GM19468 (cell line): Measurements from ENCODE around the gene SMC3.
"Not testable (repeated sequence)": the region's sequence is repeated elsewhere in the genome, so short reads cannot be mapped to it uniquely, and the experiment has no call there.

Experiments used
- ATAC-seq: cut with Tn5 transposase; IDR thresholded peaks from one replicate; pipeline ENCODE4 v1.9.1; 2021; ENCODE audit warnings: mild to moderate bottlenecking, moderate library complexity, moderate number of reproducible peaks; ENCODE audit not compliant: unreplicated experiment; ENCODE audit errors: extremely low read depth

Gene SMC3

GRCh38 chr10:110567201-110568054 lies at the start of gene SMC3:
SMC3 (plus strand) TSS chr10:110567695; CDS start chr10:110567817, 122 bp downstream.
- peak; percentile 72 for ATAC-seq

GRCh38 chr10:110522365-110522988 lies 45.0 kb upstream of the SMC3 start:
- ATAC-seq, result no peak

- ATAC-seq, result no peak
Measured at GRCh38 chr10:110523736-110524135, 43.8 kb upstream of the SMC3 start.

GRCh38 chr10:110524179-110524858 lies 43.2 kb upstream of the SMC3 start:
- no peak for ATAC-seq

GRCh38 chr10:110524859-110525232 lies 42.6 kb upstream of the SMC3 start:
- ATAC-seq, result no peak

- no peak for ATAC-seq
Measured at GRCh38 chr10:110525349-110526260, 41.9 kb upstream of the SMC3 start.

- ATAC-seq, result no peak
Measured at GRCh38 chr10:110527731-110528171, 39.7 kb upstream of the SMC3 start.

GRCh38 chr10:110528224-110528996 lies 39.1 kb upstream of the SMC3 start:
- ATAC-seq, result no peak

- ATAC-seq, result peak; percentile 30
Measured at GRCh38 chr10:110528997-110529524, 38.4 kb upstream of the SMC3 start.

GRCh38 chr10:110529596-110530011 lies 37.9 kb upstream of the SMC3 start:
- ATAC-seq, result no peak

- no peak for ATAC-seq
Measured at GRCh38 chr10:110530131-110530831, 37.2 kb upstream of the SMC3 start.

GRCh38 chr10:110531687-110532086 lies 35.8 kb upstream of the SMC3 start:
- no peak for ATAC-seq

- not testable (repeated sequence) for ATAC-seq
Measured at GRCh38 chr10:110532628-110533027, 34.9 kb upstream of the SMC3 start.

GRCh38 chr10:110533149-110533548 lies 34.3 kb upstream of the SMC3 start:
- no peak for ATAC-seq

- ATAC-seq, result no peak
Measured at GRCh38 chr10:110534571-110534970, 32.9 kb upstream of the SMC3 start.

GRCh38 chr10:110535958-110536891 lies 31.3 kb upstream of the SMC3 start:
- peak; percentile 62 for ATAC-seq

GRCh38 chr10:110539091-110539490 lies 28.4 kb upstream of the SMC3 start:
- no peak for ATAC-seq
